Adrenal gland (tissue), 12 donors: Measurements from ENCODE around the gene PRRT2. TPM values are rescaled to one million over a fixed set of nuclear protein-coding genes. Genes with fewer than 3 reads are reported as not detected.
A peak's percentile ranks its signal among the peaks of the same experiment; 100 is the strongest.

Experiments used
- DNase-seq, 7 donors: peaks; one replicate each; pipeline ENCODE4 v3.0.0-alpha.2; 2019 to 2020
- H3K27ac ChIP-seq, 5 donors: fragments of 200-600 bp; sonication (generic) in 4 of 5; 1 replicate in 3 of 5; 2 replicates in 2 of 5; pipeline versions ENCODE4 v1.5.1 to v1.8.0; 2016 to 2020; ENCODE audit warnings: mild to moderate bottlenecking in 1 of 5
- H3K27me3 ChIP-seq: fragments of 200-600 bp; 2 replicates; pipeline ENCODE4 v1.8.0; 2021
- H3K36me3 ChIP-seq, 2 donors: fragments of 200-600 bp; replicated peaks in 1 of 2; 1 replicate in 1 of 2; 2 replicates in 1 of 2; pipeline versions ENCODE4 v1.5.1 to v1.8.0; 2018 to 2022
- H3K4me1 ChIP-seq, 2 donors: fragments of 200-600 bp; replicated peaks in 1 of 2; 1 replicate in 1 of 2; 2 replicates in 1 of 2; pipeline versions ENCODE4 v1.5.1 to v1.8.0; 2018 to 2021
- H3K4me3 ChIP-seq, 4 donors: fragments of 200-600 bp; sonication (generic) in 3 of 4; one replicate each; pipeline ENCODE4 v1.5.1; 2016 to 2018
- H3K9me3 ChIP-seq, 3 donors: fragments of 200-600 bp; sonication (generic) in 1 of 3; replicated peaks in 1 of 3; 1 replicate in 2 of 3; 2 replicates in 1 of 3; pipeline versions ENCODE4 v1.5.1 to v1.8.0; 2016 to 2021
- CTCF ChIP-seq, 6 experiments: fragments of 450-650 bp in 4 of 6; fragments of 200-600 bp in 2 of 6; sonication (generic) in 1 of 6; IDR thresholded peaks; 1 replicate in 5 of 6; 2 replicates in 1 of 6; pipeline versions ENCODE4 v1.5.1 to v1.8.0; 2016 to 2021; ENCODE audit warnings: antibody characterized with exemption in 6 of 6, mild to moderate bottlenecking in 2 of 6, moderate library complexity in 1 of 6
- POLR2A ChIP-seq, 2 donors: fragments of 450-650 bp; IDR thresholded peaks; one replicate each; pipeline ENCODE4 v1.6.1; 2017; ENCODE audit warnings: antibody characterized with exemption in 2 of 2, mild to moderate bottlenecking in 2 of 2, moderate library complexity in 1 of 2
- WGBS, 4 donors: extraction: QIAGEN DNeasy Blood & Tissue Kit in 2 of 4; methylation state at CpG; one replicate each; pipeline versions ENCODE4 v1.1.5 to v1.1.7; 2013 to 2017; 5-methylcytosine and 5-hydroxymethylcytosine counted together
- intact Hi-C, 2 donors: fragments of 100-400 bp; cut with DNase I; formaldehyde crosslinking; loops; one replicate each; pipeline versions ENCODE4 v1.14.1 to v1.15.0; 2022 to 2023
- polyA plus RNA-seq, 3 donors: library from polyadenylated mRNA; stranded (reverse); fragments of 200-250 nt in 2 of 3; fragments of 350-450 nt in 1 of 3; fragmentation: Illumina TruSeq in 1 of 3; extraction: RNeasy Lipid Tissue Mini Kit (QIAGEN cat#74804) in 1 of 3; gene quantifications; one replicate each; pipeline ENCODE4 v1.2.3, GENCODE V29; 2013 to 2014
- total RNA-seq, 9 donors: library from RNA; depleted of rRNA in 4 of 9; stranded (reverse); fragments of >200 nt in 4 of 9; fragments of 120-200 nt in 1 of 9; fragmentation: NEBNext Ultra II Directional in 1 of 9; extraction: Animal tissue kit (Norgen Biotek cat#: 25700) in 1 of 9; gene quantifications; one replicate each; pipeline versions ENCODE4 v1.1.0 to v1.2.4, GENCODE V29; 2013 to 2023
- donor health status: healthy with polysubstance abuse.
- donor health status: Bipolar disorder and iron deficiency.
- donor health status: DM: yes; HTN: yes; CAD: no.
- donor health status: DM: no; HTN: no; CAD: no.
- donor health status: DM: no; HTN: no; CAD: no.
- donor health status: DM: yes; HTN: yes; CAD: no.

The PRRT2 gene
- total and polyA plus RNA-seq, 12 donors, result 0.97 to 32.0 (median 2.4) TPM; not detected in 1

DNA sequence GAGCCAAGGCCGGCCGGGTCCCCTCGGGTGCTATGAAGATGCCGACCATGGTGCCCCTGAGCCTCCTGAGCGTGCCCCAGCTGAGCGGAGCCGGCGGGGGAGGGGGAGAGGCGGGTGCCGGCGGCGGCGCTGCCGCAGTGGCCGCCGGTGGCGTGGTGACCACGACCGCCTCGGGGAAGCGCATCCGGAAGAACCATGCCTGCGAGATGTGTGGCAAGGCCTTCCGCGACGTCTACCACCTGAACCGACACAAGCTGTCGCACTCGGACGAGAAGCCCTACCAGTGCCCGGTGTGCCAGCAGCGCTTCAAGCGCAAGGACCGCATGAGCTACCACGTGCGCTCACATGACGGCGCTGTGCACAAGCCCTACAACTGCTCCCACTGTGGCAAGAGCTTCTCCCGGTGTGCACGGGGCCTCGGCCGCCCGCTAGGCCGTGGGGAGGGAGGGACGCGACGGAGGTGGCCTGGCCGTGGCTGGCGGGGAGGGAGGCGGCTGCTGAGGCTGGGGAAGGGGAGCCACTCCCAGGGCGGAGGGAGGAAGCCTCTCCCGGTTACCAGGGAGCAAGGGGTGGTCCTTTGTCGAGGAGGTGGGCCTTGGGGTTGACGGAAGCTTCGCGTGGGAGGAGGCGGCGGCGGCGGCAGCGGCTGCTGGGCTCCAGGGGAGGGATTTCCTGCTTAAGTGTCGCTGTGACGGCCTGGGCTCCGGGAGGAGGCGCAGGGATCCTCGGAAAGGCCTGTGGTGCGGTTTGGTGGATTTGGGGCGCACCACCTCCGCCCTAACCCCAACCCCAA lies 4.4 kb upstream of the PRRT2 start:
- peak; percentile 89 to 96 (median 94) for DNase-seq
- peak overlapping the region; percentile 54 to 97 (median 93) for H3K27ac ChIP-seq
- intact Hi-C loops, result no loop called here
- peaks cover 0 to 18% of the 10 kb centered on the region in 2 donors for H3K36me3 ChIP-seq
- peaks cover 34 to 54% of the 10 kb centered on the region in 2 donors for H3K4me1 ChIP-seq
- no peaks in the 10 kb centered on the region for H3K9me3 ChIP-seq
- peak; percentile 47 to 73 for TF ChIP-seq POLR2A (IDR thresholded peaks at IDR 0.05)
- TF ChIP-seq CTCF (IDR thresholded peaks at IDR 0.05), result peak in 4 of 6 experiments; percentile 17 to 52 (median 36)
- 2 to 3% (median 2%) methylated on average over 13 to 69 of the region's 69 CpGs for WGBS, 4 donors
- H3K27me3 ChIP-seq, result no peaks in the 10 kb centered on the region
- H3K4me3 ChIP-seq, result peak overlapping the region in 2 of 4 donors; percentile 25 to 66

DNA sequence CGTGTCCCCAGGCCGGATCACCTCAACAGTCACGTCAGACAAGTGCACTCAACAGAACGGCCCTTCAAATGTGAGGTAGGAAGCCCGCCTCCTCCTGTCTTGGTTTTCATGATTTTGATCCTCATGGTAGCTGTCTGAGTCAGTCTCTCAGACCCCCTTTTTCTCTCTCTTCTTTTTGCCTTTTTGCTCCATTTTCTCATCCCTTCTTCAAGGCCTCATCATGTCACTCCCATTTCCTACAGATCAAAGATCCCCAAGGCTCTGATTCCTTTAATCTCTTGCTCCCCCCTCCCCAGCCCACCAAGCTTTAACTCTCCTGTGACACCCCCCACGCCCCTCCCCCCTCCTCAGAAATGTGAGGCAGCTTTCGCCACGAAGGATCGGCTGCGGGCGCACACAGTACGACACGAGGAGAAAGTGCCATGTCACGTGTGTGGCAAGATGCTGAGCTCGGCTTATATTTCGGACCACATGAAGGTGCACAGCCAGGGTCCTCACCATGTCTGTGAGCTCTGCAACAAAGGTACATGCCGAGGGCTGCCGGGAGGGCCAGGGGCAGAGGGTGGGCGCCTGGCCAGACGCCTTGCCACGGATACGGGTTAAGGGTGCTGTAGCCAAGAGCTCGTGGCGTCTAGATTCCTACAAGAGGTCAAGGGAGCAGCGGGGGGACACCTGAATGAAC lies 3.6 kb upstream of the PRRT2 start:
- Histone ChIP-seq H3K36me3 (peaks cover 0 to 18% of the 10 kb centered on the region in 2 donors), H3K27me3 (no peaks in the 10 kb centered on the region), H3K4me1 (peaks cover 34 to 59% of the 10 kb centered on the region in 2 donors), H3K4me3 (peak overlapping the region in 2 of 4 donors; percentile 25 to 66), H3K9me3 (no peaks in the 10 kb centered on the region), H3K27ac (peak overlapping the region; percentile 54 to 97 (median 93))
- no peak for TF ChIP-seq POLR2A (IDR thresholded peaks at IDR 0.05)
- TF ChIP-seq CTCF (IDR thresholded peaks at IDR 0.05), result no peak
- WGBS, 4 donors, result 36 to 42% (median 37%) methylated on average over 22 to 25 of the region's 25 CpGs
- DNase-seq, result peak; percentile 44 to 78 (median 56)
- intact Hi-C loops, result no loop called here

DNA sequence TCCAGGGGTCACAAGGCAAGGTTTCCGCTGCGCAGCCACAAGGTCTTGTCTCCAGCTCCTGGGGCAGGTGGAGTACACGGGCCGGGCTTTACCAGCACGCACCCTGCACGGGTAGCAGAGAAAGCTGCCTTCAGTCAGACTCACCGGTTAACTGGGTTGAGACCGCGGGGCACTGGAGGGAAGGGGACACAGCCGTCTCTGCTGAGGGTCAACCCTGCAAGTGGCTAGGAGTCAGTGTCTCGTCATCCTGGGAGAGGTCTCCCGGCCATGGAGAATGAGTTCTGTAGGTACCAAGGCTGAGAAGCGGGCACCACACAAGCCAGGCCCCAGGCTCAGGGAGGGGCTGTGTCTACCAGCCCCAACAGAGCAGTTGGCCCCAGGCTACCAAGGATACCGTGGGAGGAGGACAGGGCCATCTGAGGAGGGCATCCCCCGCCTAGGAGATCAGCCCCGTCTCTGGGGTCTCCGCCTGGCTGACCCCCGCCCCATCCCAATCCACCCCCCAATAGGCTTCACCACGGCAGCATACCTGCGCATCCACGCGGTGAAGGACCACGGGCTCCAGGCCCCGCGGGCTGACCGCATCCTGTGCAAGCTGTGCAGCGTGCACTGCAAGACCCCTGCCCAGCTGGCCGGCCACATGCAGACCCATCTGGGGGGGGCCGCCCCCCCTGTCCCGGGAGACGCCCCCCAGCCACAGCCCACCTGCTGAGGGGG lies 2.8 kb upstream of the PRRT2 start:
- H3K27ac ChIP-seq, result peak overlapping the region in 4 of 5 donors; percentile 62 to 97 (median 94)
- no peaks in the 10 kb centered on the region for H3K9me3 ChIP-seq
- intact Hi-C loops, result no loop called here
- H3K4me3 ChIP-seq, result peak overlapping the region in 1 of 4 donors; percentile 66
- 62 to 76% (median 66%) methylated on average over 14 to 31 of the region's 31 CpGs for WGBS, 4 donors
- H3K36me3 ChIP-seq, result peaks cover 0 to 18% of the 10 kb centered on the region in 2 donors
- TF ChIP-seq CTCF (IDR thresholded peaks at IDR 0.05), result no peak
- TF ChIP-seq POLR2A (IDR thresholded peaks at IDR 0.05), result peak in 1 of 2 donors; percentile 10
- H3K27me3 ChIP-seq, result no peaks in the 10 kb centered on the region
- peak in 6 of 7 donors; percentile 24 to 64 (median 48) for DNase-seq
- H3K4me1 ChIP-seq, result peaks cover 34 to 57% of the 10 kb centered on the region in 2 donors
